Smooth muscle cell (in vitro differentiated cells): ENCODE data around the gene MAGEC2. TPM values are rescaled to one million over a fixed set of nuclear protein-coding genes. Genes with fewer than 3 reads are reported as not detected.

ENCODE experiments used
- DNase-seq: peaks from one replicate; lab custom pipeline; 2025; ENCODE audit not compliant: unreplicated experiment; lab: John Stamatoyannopoulos, UW
- H2AFZ ChIP-seq: fragments of 200-600 bp; sonication (generic); 2 replicates; pipeline ENCODE4 v1.6.0; 2016; ENCODE audit warnings: antibody characterized with exemption, low read depth, mild to moderate bottlenecking
- H3F3A ChIP-seq: fragments of 200-600 bp; sonication (generic); 2 replicates; pipeline ENCODE4 v1.6.0; 2017; ENCODE audit warnings: antibody characterized with exemption, low read depth
- H3K27ac ChIP-seq: fragments of 200-600 bp; sonication (generic); 2 replicates; pipeline ENCODE4 v1.5.1; 2016; ENCODE audit warnings: low read depth, mild to moderate bottlenecking
- H3K27me3 ChIP-seq: fragments of 200-600 bp; sonication (generic); 2 replicates; pipeline ENCODE4 v1.6.1; 2016; ENCODE audit warnings: low read depth, mild to moderate bottlenecking
- H3K36me3 ChIP-seq: fragments of 200-600 bp; sonication (generic); 2 replicates; pipeline ENCODE4 v1.5.1; 2016; ENCODE audit warnings: low read depth
- H3K4me1 ChIP-seq: fragments of 200-600 bp; sonication (generic); 2 replicates; pipeline ENCODE4 v1.5.1; 2016; ENCODE audit warnings: low read depth
- H3K4me2 ChIP-seq: fragments of 200-600 bp; sonication (generic); 2 replicates; pipeline ENCODE4 v1.6.0; 2016; ENCODE audit warnings: mild to moderate bottlenecking
- H3K4me3 ChIP-seq: fragments of 200-600 bp; sonication (generic); 2 replicates; pipeline ENCODE4 v1.5.1; 2016; ENCODE audit warnings: mild to moderate bottlenecking
- H3K79me2 ChIP-seq: fragments of 200-600 bp; sonication (generic); 2 replicates; pipeline ENCODE4 v1.6.0; 2016; ENCODE audit warnings: low read depth, mild to moderate bottlenecking
- H3K9ac ChIP-seq: fragments of 200-600 bp; sonication (generic); 2 replicates; pipeline ENCODE4 v1.6.0; 2016; ENCODE audit warnings: low read depth
- H3K9me3 ChIP-seq: fragments of 200-600 bp; sonication (generic); replicated peaks from 2 replicates; pipeline ENCODE4 v1.5.1; 2016; ENCODE audit warnings: low read depth
- H4K20me1 ChIP-seq: fragments of 200-600 bp; sonication (generic); 2 replicates; pipeline ENCODE4 v1.6.0; 2016; ENCODE audit warnings: low read depth
- WGBS: methylation state at CpG from one replicate; pipeline ENCODE4 v1.1.7; 2016; ENCODE audit warnings: low lambda C conversion rate; 5-methylcytosine and 5-hydroxymethylcytosine counted together
- polyA plus RNA-seq: library from polyadenylated mRNA; unstranded; fragments of >200 nt; fragmentation: Nextera tagmentation; extraction: Ambion mirVana; gene quantifications from 2 replicates; pipeline ENCODE4 v1.2.1, GENCODE V29; 2016
- total RNA-seq: library from RNA; depleted of rRNA; stranded (reverse); fragments of >200 nt; gene quantifications from 2 replicates; pipeline ENCODE4 v1.2.3, GENCODE V29; 2014
- TF ChIP-seq, protein P1 (sequence below): fragments of 200-600 bp; sonication (generic); IDR thresholded peaks from 2 replicates; pipeline ENCODE4 v1.5.1; 2017; ENCODE audit warnings: borderline replicate concordance, mild to moderate bottlenecking, antibody characterized with exemption; ENCODE audit not compliant: insufficient read depth, poor library complexity, severe bottlenecking

Gene MAGEC2, protein sequence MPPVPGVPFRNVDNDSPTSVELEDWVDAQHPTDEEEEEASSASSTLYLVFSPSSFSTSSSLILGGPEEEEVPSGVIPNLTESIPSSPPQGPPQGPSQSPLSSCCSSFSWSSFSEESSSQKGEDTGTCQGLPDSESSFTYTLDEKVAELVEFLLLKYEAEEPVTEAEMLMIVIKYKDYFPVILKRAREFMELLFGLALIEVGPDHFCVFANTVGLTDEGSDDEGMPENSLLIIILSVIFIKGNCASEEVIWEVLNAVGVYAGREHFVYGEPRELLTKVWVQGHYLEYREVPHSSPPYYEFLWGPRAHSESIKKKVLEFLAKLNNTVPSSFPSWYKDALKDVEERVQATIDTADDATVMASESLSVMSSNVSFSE
- total RNA-seq (not detected in 2 replicates), polyA plus RNA-seq (not detected in 2 replicates)

DNA sequence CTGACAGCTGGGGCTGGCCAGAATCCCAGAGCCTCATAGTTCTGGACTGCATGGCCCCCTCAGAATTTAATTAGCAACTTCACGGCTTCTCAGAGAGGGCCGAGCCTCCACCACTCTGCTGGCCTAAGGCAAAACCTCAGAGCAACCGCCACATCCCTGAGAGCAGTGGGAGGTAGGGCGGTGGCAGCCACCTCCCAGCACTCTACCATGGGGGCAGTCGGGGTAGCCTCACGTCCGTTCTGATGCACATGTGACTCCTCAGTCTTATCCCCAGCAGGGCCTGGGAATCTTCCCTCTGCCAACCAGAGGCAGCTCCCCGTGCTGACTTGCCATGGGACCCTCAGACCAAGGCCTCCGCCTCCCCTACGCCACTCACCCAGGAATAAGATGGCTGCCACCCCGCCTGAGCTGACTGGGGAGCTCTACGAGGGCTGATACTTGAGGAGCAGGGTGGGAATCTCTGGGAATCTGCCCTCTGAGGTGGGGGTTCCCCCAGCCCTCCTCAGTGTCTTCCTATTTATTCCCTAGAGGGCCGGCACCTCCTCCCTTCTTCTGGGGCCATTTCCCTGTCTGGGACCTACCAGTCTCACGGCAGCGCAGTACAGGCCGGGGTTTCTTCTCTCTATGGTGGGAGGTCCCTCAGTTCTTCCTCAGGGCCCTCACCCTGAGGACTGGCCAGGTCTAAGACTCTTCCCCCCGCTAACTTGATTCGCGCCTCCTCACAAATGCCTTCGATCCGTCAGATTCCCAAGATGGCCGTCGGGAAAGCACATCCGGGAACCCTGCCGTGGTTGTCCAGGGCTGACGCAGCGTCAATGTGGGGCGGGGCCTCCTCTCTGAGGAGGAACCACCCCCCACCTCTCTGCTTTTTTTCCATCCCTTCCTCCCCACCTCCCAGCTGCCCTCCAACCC lies at the start of gene MAGEC2:
TSS of gene MAGEC2 (minus strand) at position 769 of the 912 bp plus-strand sequence. CDS start 1,303 bp downstream, outside the sequence.
- Histone ChIP-seq H3K27me3 (no peaks in the 10 kb centered on the region), H4K20me1 (no peaks in the 10 kb centered on the region), H3K4me2 (no peak within 1 kb of the TSS), H3K36me3 (no peaks in the 10 kb centered on the region), H3K79me2 (no peaks in the 10 kb centered on the region), H3K9ac (no peak within 1 kb of the TSS), H2AFZ (no peak within 1 kb of the TSS), H3K9me3 (no peaks in the 10 kb centered on the region), H3K27ac (no peak within 1 kb of the TSS), H3K4me1 (no peaks in the 10 kb centered on the region), H3K4me3 (no peak within 1 kb of the TSS), H3F3A (no peaks in the 10 kb centered on the region)
- 88% methylated on average over 27 of the region's 28 CpGs for WGBS
- TF ChIP-seq, protein P1, sequence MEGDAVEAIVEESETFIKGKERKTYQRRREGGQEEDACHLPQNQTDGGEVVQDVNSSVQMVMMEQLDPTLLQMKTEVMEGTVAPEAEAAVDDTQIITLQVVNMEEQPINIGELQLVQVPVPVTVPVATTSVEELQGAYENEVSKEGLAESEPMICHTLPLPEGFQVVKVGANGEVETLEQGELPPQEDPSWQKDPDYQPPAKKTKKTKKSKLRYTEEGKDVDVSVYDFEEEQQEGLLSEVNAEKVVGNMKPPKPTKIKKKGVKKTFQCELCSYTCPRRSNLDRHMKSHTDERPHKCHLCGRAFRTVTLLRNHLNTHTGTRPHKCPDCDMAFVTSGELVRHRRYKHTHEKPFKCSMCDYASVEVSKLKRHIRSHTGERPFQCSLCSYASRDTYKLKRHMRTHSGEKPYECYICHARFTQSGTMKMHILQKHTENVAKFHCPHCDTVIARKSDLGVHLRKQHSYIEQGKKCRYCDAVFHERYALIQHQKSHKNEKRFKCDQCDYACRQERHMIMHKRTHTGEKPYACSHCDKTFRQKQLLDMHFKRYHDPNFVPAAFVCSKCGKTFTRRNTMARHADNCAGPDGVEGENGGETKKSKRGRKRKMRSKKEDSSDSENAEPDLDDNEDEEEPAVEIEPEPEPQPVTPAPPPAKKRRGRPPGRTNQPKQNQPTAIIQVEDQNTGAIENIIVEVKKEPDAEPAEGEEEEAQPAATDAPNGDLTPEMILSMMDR, result no peak
- DNase-seq, result no peak

DNA sequence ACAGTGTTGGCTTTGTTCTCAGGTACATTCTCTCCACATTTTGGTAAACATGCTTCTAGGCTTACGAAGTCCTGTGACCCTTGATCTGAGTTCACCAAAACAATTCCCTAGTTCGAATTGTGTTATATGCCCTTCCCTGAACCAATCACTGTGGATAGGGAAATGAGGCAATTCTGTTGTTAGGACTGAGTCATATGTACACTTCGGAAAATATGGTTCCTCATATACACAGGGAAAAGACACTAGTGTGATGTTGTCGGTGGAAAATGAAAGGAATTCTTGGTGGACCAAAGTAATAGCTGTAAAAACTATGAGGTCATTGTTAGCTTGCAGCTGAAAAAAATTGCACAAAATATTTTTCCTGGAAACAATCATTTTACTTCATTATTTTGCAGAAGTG lies 46.6 kb upstream of the MAGEC2 start:
- H3K27me3 ChIP-seq, result no peaks in the 10 kb centered on the region
- no peaks in the 10 kb centered on the region for H4K20me1 ChIP-seq
- H3K36me3 ChIP-seq, result no peaks in the 10 kb centered on the region
- H3K4me1 ChIP-seq, result no peaks in the 10 kb centered on the region
- no peaks in the 10 kb centered on the region for H3K9me3 ChIP-seq
- no peak overlapping the region for H2AFZ ChIP-seq
- WGBS, result 74% methylated on average over 4 of the region's 4 CpGs
- no peak overlapping the region for H3K9ac ChIP-seq
- no peak overlapping the region for H3K4me3 ChIP-seq
- H3F3A ChIP-seq, result no peaks in the 10 kb centered on the region
- no peaks in the 10 kb centered on the region for H3K79me2 ChIP-seq
- no peak overlapping the region for H3K4me2 ChIP-seq
- TF ChIP-seq, protein P1, result no peak
- H3K27ac ChIP-seq, result no peak overlapping the region
- no peak for DNase-seq

DNA sequence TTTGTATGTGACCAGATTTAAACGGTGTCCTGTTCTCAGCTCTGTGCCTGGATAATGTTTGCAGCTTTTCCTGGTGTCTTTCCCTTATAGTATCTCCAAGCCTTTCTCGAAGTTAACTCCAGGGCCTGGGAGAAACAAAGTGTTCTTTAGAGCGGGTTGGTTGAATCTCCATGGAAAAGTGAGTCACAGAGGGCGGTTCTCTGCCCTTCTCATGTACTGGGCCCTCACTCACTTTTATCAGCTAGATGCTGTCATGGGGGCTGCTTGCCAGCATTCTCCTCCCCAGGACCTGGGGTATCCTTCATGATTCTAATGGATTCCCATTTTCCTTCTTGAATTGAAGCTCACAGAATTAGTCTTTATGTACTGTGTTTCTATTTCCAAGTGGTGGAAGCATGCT lies 46.1 kb upstream of the MAGEC2 start:
- Histone ChIP-seq H2AFZ (no peak overlapping the region), H3K9ac (no peak overlapping the region)

More for the DNA sequence above, 46.1 kb upstream of the MAGEC2 start:
- Histone ChIP-seq H3F3A (no peaks in the 10 kb centered on the region), H3K4me3 (no peak overlapping the region), H3K4me2 (no peak overlapping the region), H3K27me3 (no peaks in the 10 kb centered on the region), H3K4me1 (no peaks in the 10 kb centered on the region), H3K9me3 (no peaks in the 10 kb centered on the region), H3K79me2 (no peaks in the 10 kb centered on the region), H4K20me1 (no peaks in the 10 kb centered on the region), H3K36me3 (no peaks in the 10 kb centered on the region), H3K27ac (no peak overlapping the region)
- 69% methylated on average over 4 of the region's 4 CpGs for WGBS
- DNase-seq, result no peak
- TF ChIP-seq, protein P1, result no peak
